K562 (cell line): ENCODE data around the gene CERS4. TPM values are rescaled to one million over a fixed set of nuclear protein-coding genes. Genes with fewer than 3 reads are reported as not detected.

ENCODE experiments used
- ADNP ChIP-seq: fragments of 200-800 bp; sonication (Bioruptor generic); IDR thresholded peaks from 2 replicates; pipeline ENCODE4 v1.6.1; 2016; ENCODE audit warnings: missing genetic modification characterization, missing compliant biosample characterization
- ARID4B ChIP-seq: sonication (generic); formaldehyde crosslinking; IDR thresholded peaks from 2 replicates; pipeline ENCODE4 v1.8.0; 2022; ENCODE audit warnings: mild to moderate bottlenecking, missing genetic modification reagents
- CAMTA2 ChIP-seq: fragments of 250-450 bp; sonication (Bioruptor Pico); conservative IDR thresholded peaks from 2 replicates; pipeline ENCODE4 v1.5.1; 2022
- COPS2 ChIP-seq: fragments of 450-650 bp; conservative IDR thresholded peaks from 2 replicates; pipeline ENCODE4 v1.6.1; 2016; ENCODE audit warnings: mild to moderate bottlenecking, moderate library complexity
- DACH1 ChIP-seq: fragments of 450-650 bp; IDR thresholded peaks from 2 replicates; pipeline ENCODE4 v1.6.1; 2018; ENCODE audit not compliant: partially characterized antibody
- KDM1A ChIP-seq, 2 experiments: fragments of 450-650 bp; IDR thresholded peaks; 2 replicates each; pipeline ENCODE4 v1.6.1; 2016; ENCODE audit warnings: mild to moderate bottlenecking in 2 of 2
- MAFK ChIP-seq: IDR thresholded peaks from 2 replicates; pipeline ENCODE4 v1.6.1; 2011; ENCODE audit warnings: low read length, improper control_type of control experiment
- MAX ChIP-seq: sonication (generic); formaldehyde crosslinking; IDR thresholded peaks from 2 replicates; pipeline ENCODE4 v1.9.0; 2022; ENCODE audit warnings: mild to moderate bottlenecking, missing genetic modification reagents
- NFATC3 ChIP-seq: fragments of 450-650 bp; IDR thresholded peaks from 2 replicates; pipeline ENCODE4 v1.6.1; 2017; ENCODE audit warnings: mild to moderate bottlenecking
- PHF8 ChIP-seq: fragments of 200-600 bp; sonication (generic); IDR thresholded peaks from 2 replicates; pipeline ENCODE4 v1.6.1; 2012; ENCODE audit warnings: mixed run types, mild to moderate bottlenecking, inconsistent platforms, low read length, moderate library complexity, borderline replicate concordance
- PHTF2 ChIP-seq: fragments of 250-450 bp; sonication (Bioruptor Pico); IDR thresholded peaks from 2 replicates; pipeline ENCODE4 v1.5.0; 2021; ENCODE audit warnings: mild to moderate bottlenecking
- RNF2 ChIP-seq: sonication (generic); IDR thresholded peaks from 2 replicates; pipeline ENCODE4 v1.6.1; 2016
- YBX1 ChIP-seq: fragments of 450-650 bp; IDR thresholded peaks from 2 replicates; pipeline ENCODE4 v1.7.1; 2016; ENCODE audit warnings: mild to moderate bottlenecking
- ZMIZ1 ChIP-seq, 2 experiments: fragments of 150-350 bp in 1 of 2; IDR thresholded peaks; 2 replicates each; pipeline ENCODE4 v1.6.1; 2012 to 2016; ENCODE audit warnings: low read depth in 2 of 2, low read length in 2 of 2, mild to moderate bottlenecking in 1 of 2, moderate library complexity in 1 of 2
- polyA plus RNA-seq, 8 experiments: library from polyadenylated mRNA; depleted of rRNA in 4 of 8; stranded (reverse) in 5 of 8; unstranded in 3 of 8; fragments of >200 nt; fragmentation: Nextera tagmentation in 2 of 8; fragmentation: Illumina TruSeq in 1 of 8; extraction: Ambion mirVana in 2 of 8; extraction: Trizol in 1 of 8; gene quantifications; 2 replicates each; pipeline versions ENCODE4 v1.2.1 to v1.2.3, GENCODE V29; 2011 to 2014; ENCODE audit warnings: inconsistent platforms in 1 of 8, missing spikeins in 1 of 8
- total RNA-seq, 7 experiments: library from RNA; depleted of rRNA in 6 of 7; stranded (reverse); fragments of >200 nt in 6 of 7; fragmentation: Illumina TruSeq in 2 of 7; extraction: Trizol in 2 of 7; gene quantifications; 2 replicates each; pipeline versions ENCODE4 v1.2.1 to v1.2.3, GENCODE V29; 2011 to 2021; ENCODE audit warnings: low replicate concordance in 1 of 7
- TF ChIP-seq, protein P1 (sequence below): fragments of 250-450 bp; sonication (Bioruptor Pico); IDR thresholded peaks from 2 replicates; pipeline ENCODE4 v1.9.0; 2021; ENCODE audit warnings: mild to moderate bottlenecking
- TF ChIP-seq, protein P2 (sequence below): fragments of 250-450 bp; sonication (Bioruptor Pico); IDR thresholded peaks from 2 replicates; pipeline ENCODE4 v1.4.0; 2020; ENCODE audit warnings: mild to moderate bottlenecking, moderate library complexity

Gene CERS4
- total and polyA plus RNA-seq, 9 of the 15 experiments (the other 6 are each of a cell fraction or from before 2014, with no cell fraction given), result 0.14 to 4.4 (median 2.9) TPM; not detected in 1

- TF ChIP-seq DACH1 (no peak), YBX1 (no peak), ZMIZ1 (IDR thresholded peaks at IDR 0.05; ENCODE audit: low read depth in 2 of 2, low read length in 2 of 2) (no peak), CAMTA2 (CRISPR knock-in tag) (0 out of 2 replicates have a peak, but pooled peaks have one; percentile 56), NFATC3 (no peak), COPS2 (no peak), ARID4B (peak; percentile 33; the same call in 1 of the 2 replicates), PHF8 (no peak), MAFK (no peak), PHTF2 (CRISPR knock-in tag) (no peak), MAX (CRISPR knock-in tag) (no peak), KDM1A (IDR thresholded peaks at IDR 0.05) (peak; percentile 48 to 72; a peak in 3 of 4 replicates), ADNP (tag) (no peak), RNF2 (0 out of 2 replicates have a peak, but pooled peaks have one; percentile 33)
- TF ChIP-seq, protein P1, sequence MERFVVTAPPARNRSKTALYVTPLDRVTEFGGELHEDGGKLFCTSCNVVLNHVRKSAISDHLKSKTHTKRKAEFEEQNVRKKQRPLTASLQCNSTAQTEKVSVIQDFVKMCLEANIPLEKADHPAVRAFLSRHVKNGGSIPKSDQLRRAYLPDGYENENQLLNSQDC (CRISPR knock-in tag), result no peak
- TF ChIP-seq, protein P2, sequence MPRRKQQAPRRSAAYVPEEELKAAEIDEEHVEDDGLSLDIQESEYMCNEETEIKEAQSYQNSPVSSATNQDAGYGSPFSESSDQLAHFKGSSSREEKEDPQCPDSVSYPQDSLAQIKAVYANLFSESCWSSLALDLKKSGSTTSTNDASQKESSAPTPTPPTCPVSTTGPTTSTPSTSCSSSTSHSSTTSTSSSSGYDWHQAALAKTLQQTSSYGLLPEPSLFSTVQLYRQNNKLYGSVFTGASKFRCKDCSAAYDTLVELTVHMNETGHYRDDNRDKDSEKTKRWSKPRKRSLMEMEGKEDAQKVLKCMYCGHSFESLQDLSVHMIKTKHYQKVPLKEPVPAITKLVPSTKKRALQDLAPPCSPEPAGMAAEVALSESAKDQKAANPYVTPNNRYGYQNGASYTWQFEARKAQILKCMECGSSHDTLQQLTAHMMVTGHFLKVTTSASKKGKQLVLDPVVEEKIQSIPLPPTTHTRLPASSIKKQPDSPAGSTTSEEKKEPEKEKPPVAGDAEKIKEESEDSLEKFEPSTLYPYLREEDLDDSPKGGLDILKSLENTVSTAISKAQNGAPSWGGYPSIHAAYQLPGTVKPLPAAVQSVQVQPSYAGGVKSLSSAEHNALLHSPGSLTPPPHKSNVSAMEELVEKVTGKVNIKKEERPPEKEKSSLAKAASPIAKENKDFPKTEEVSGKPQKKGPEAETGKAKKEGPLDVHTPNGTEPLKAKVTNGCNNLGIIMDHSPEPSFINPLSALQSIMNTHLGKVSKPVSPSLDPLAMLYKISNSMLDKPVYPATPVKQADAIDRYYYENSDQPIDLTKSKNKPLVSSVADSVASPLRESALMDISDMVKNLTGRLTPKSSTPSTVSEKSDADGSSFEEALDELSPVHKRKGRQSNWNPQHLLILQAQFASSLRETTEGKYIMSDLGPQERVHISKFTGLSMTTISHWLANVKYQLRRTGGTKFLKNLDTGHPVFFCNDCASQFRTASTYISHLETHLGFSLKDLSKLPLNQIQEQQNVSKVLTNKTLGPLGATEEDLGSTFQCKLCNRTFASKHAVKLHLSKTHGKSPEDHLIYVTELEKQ, result no peak
Measured at GRCh38 chr19:8208119-8208921, 850 bp upstream of the CERS4 start (continued).
